HCT116 (cell line): ENCODE measurements around the gene ENOX1. TPM values are rescaled to one million over a fixed set of nuclear protein-coding genes. Genes with fewer than 3 reads are reported as not detected.

Experiments used
- ATAC-seq: fragments of 200-7000 bp; cut with Tn5 transposase; 2 replicates; pipeline ENCODE4 v1.9.1; 2020; ENCODE audit warnings: mild to moderate bottlenecking, moderate library complexity
- BruUV-seq: library from RNA; stranded (reverse); fragments of 400-500 nt; replicated peaks from 2 replicates; lab custom pipeline; 2021; lab: Mats Ljungman, UMichigan
- CTCF ChIA-PET: fragments of 300-600 bp; sonication (Branson Sonifier 250); formaldehyde crosslinking; loops from one replicate; lab custom pipeline; 2021; ENCODE audit warnings: antibody characterized with exemption; lab: Charles Lee
- POLR2A ChIA-PET: fragments of 300-600, 350-600 bp; sonication (Branson Sonifier 250); formaldehyde crosslinking; loops from one replicate; lab custom pipeline; 2021; ENCODE audit warnings: antibody characterized with exemption; lab: Charles Lee
- RAD21 ChIA-PET, 2 experiments: fragments of 300-600 bp; sonication (Branson Sonifier 250); formaldehyde crosslinking; loops; one replicate each; lab custom pipeline; 2023; ENCODE audit warnings: low total read pairs in 2 of 2; ENCODE audit not compliant: uncharacterized antibody in 2 of 2, unreplicated experiment in 2 of 2, low non-redundant PET in 1 of 2; lab: Charles Lee
- DNase-seq: peaks from one replicate; pipeline ENCODE4 v3.0.0-alpha.2; 2010; ENCODE audit warnings: low read depth, low spot score
- H2AFZ ChIP-seq: fragments of 200-600 bp; shearing (Covaris generic), sonication (generic); 2 replicates; pipeline ENCODE4 v1.6.1; 2017; ENCODE audit warnings: low read depth, mixed run types, mixed read lengths, antibody characterized with exemption, low read length; ENCODE audit not compliant: poor library complexity, severe bottlenecking
- H3K27ac ChIP-seq: 2 replicates; pipeline ENCODE4 v1.5.1; 2012; ENCODE audit warnings: low read depth, low read length
- H3K27me3 ChIP-seq: fragments of 200-600 bp; sonication (generic); 2 replicates; pipeline ENCODE4 v1.6.1; 2016; ENCODE audit warnings: mixed run types, low read length, mixed read lengths; ENCODE audit not compliant: insufficient read depth
- H3K36me3 ChIP-seq, 2 experiments: fragments of 200-500 bp in 1 of 2; fragments of 200-600 bp in 1 of 2; sonication (Bioruptor generic) in 1 of 2; sonication (generic) in 1 of 2; 2 replicates each; pipeline versions ENCODE4 v1.5.1 to v1.6.1; 2014 to 2016; ENCODE audit warnings: low read length in 2 of 2, inconsistent platforms in 1 of 2, mixed read lengths in 1 of 2, mixed run types in 1 of 2; ENCODE audit not compliant: insufficient read depth in 2 of 2, control insufficient read depth in 1 of 2
- H3K4me1 ChIP-seq, 2 experiments: fragments of 200-600 bp in 1 of 2; sonication (generic) in 1 of 2; 2 replicates each; pipeline versions ENCODE4 v1.5.1 to v1.6.1; 2012 to 2017; ENCODE audit warnings: low read length in 2 of 2, inconsistent platforms in 1 of 2, mild to moderate bottlenecking in 1 of 2, mixed read lengths in 1 of 2, mixed run types in 1 of 2, moderate library complexity in 1 of 2; ENCODE audit not compliant: insufficient read depth in 2 of 2, control insufficient read depth in 1 of 2
- H3K4me2 ChIP-seq: fragments of 200-600 bp; sonication (generic); 2 replicates; pipeline ENCODE4 v1.6.1; 2017; ENCODE audit warnings: mixed run types, low read length, mixed read lengths
- H3K4me3 ChIP-seq, 2 experiments: fragments of 200-600 bp in 1 of 2; sonication (generic) in 1 of 2; replicated peaks in 1 of 2; 2 replicates each; pipeline ENCODE4 v1.5.1; 2011 to 2016; ENCODE audit warnings: low read length in 2 of 2, control low read depth in 1 of 2, low read depth in 1 of 2, mild to moderate bottlenecking in 1 of 2, mixed read lengths in 1 of 2, mixed run types in 1 of 2
- H3K79me2 ChIP-seq: fragments of 200-600 bp; sonication (generic); 2 replicates; pipeline ENCODE4 v1.6.1; 2017; ENCODE audit warnings: mild to moderate bottlenecking, mixed run types, low read length, moderate library complexity, mixed read lengths; ENCODE audit not compliant: insufficient read depth
- H3K9ac ChIP-seq: fragments of 200-600 bp; sonication (generic); 2 replicates; pipeline ENCODE4 v1.6.1; 2016; ENCODE audit warnings: low read length, mixed read lengths
- H3K9me2 ChIP-seq: fragments of 200-600 bp; sonication (generic), shearing (Covaris generic); 2 replicates; pipeline ENCODE4 v1.6.1; 2017; ENCODE audit warnings: mixed run types, mild to moderate bottlenecking, moderate library complexity; ENCODE audit not compliant: insufficient read depth
- H3K9me3 ChIP-seq, 2 experiments: fragments of 200-500 bp in 1 of 2; fragments of 200-600 bp in 1 of 2; sonication (Bioruptor generic) in 1 of 2; sonication (generic) in 1 of 2; 2 replicates each; pipeline ENCODE4 v1.6.1; 2014 to 2017; ENCODE audit warnings: low read length in 2 of 2, mixed read lengths in 2 of 2, inconsistent platforms in 1 of 2, low read depth in 1 of 2, mild to moderate bottlenecking in 1 of 2, mixed run types in 1 of 2, moderate library complexity in 1 of 2; ENCODE audit not compliant: control insufficient read depth in 1 of 2, insufficient read depth in 1 of 2
- H4K20me1 ChIP-seq: fragments of 200-600 bp; sonication (generic), shearing (Covaris generic); 2 replicates; pipeline ENCODE4 v1.6.1; 2017; ENCODE audit warnings: mixed run types, mild to moderate bottlenecking, moderate library complexity; ENCODE audit not compliant: insufficient read depth
- CTCF ChIP-seq, 3 experiments: fragments of 200-600 bp in 1 of 3; sonication (generic) in 1 of 3; IDR thresholded peaks in 2 of 3; conservative IDR thresholded peaks in 1 of 3; 2 replicates each; pipeline ENCODE4 v1.5.1; 2012 to 2017; ENCODE audit warnings: low read depth in 2 of 3, low read length in 2 of 3, antibody characterized with exemption in 1 of 3, borderline replicate concordance in 1 of 3, control low read depth in 1 of 3, mild to moderate bottlenecking in 1 of 3, mixed read lengths in 1 of 3, mixed run types in 1 of 3, moderate library complexity in 1 of 3; ENCODE audit not compliant: insufficient read depth in 1 of 3
- EGR1 ChIP-seq: IDR thresholded peaks from 2 replicates; pipeline ENCODE4 v1.6.1; 2012; ENCODE audit warnings: low read depth
- ELF1 ChIP-seq: IDR thresholded peaks from 2 replicates; pipeline ENCODE4 v1.6.1; 2012; ENCODE audit warnings: low read depth, borderline replicate concordance
- POLR2A ChIP-seq: IDR thresholded peaks from 2 replicates; pipeline ENCODE4 v1.7.0; 2011; ENCODE audit warnings: borderline replicate concordance; ENCODE audit not compliant: insufficient read depth, insufficient read length; ENCODE audit errors: extremely low read depth
- RAD21 ChIP-seq: IDR thresholded peaks from 2 replicates; pipeline ENCODE4 v1.6.1; 2012; ENCODE audit warnings: low read depth, mild to moderate bottlenecking
- SRF ChIP-seq: IDR thresholded peaks from 2 replicates; pipeline ENCODE4 v1.6.1; 2012; ENCODE audit warnings: low read depth
- YY1 ChIP-seq: IDR thresholded peaks from 2 replicates; pipeline ENCODE4 v1.6.1; 2011; ENCODE audit warnings: low read length, low read depth, moderate library complexity, mild to moderate bottlenecking; ENCODE audit not compliant: insufficient replicate concordance; ENCODE audit errors: extremely low read depth
- intact Hi-C: fragments of 100-400 bp; cut with micrococcal nuclease; formaldehyde crosslinking; loops from 2 replicates; pipeline ENCODE4 v1.10.0; 2022
- total RNA-seq: library from RNA; stranded (reverse); gene quantifications from one replicate; pipeline ENCODE4 v1.2.1, GENCODE V29; 2021; ENCODE audit not compliant: unreplicated experiment

ENOX1 gene
- total RNA-seq, 1 experiment from 2014 or later: 4.5 TPM

DNA sequence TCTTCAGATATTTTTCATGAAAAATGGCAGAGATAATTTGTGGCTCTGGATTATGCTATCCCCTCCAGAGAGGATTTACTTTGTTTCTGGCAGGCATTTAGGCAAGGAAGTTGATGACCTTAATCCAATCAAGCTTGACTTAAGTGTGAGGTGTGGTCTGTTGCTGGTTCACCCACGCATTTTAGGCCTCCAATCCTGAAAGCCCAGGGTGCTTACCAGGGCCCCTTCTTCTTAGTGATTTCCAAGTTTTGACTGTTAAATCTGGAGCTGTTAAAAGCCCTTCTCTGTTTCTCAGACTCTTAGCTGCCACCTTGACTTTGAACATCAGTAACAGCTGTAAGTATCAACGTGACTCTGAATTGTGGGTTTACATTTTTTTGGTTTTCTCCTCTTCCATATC, 601.5 kb downstream of the ENOX1 start:
- H4K20me1 ChIP-seq: no peaks in the 10 kb centered on the region
- no peak for TF ChIP-seq CTCF (IDR thresholded peaks at IDR 0.05 in 2 of 3, conservative IDR thresholded peaks at IDR 0.05 in 1 of 3; ENCODE audit: borderline replicate concordance in 1 of 3, insufficient read depth in 1 of 3, low read depth in 2 of 3, low read length in 2 of 3)

DNA sequence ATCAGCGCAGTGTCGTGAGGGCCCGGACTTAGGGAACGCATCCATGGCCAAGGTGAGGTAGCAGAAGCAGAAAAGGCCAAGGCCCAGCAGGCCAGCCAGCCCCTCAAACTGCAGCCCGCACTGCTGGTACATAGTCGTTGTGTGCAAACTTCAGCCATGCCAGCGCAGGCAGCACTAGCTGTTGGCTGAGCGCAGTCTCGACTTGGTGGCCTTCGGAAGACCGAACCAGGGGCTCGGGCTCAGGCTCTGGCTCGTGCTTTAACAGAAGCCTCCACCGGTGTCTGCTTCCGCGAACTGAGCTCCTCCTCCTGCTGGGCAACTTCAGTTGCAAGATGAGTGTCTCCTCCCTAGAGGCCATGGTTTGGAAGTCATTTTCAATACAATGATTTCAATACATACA, 605.9 kb downstream of the ENOX1 start:
- H3K79me2 ChIP-seq: no peaks in the 10 kb centered on the region
- no peak for TF ChIP-seq ELF1
- no peak for TF ChIP-seq EGR1
- TF ChIP-seq RAD21: no peak
- no peak for TF ChIP-seq POLR2A
- no peak for TF ChIP-seq SRF
- TF ChIP-seq YY1: no peak
- TF ChIP-seq, all 23 proteins: peak for 0
- no peaks in the 10 kb centered on the region for H3K4me1 ChIP-seq
- no peaks in the 10 kb centered on the region for H4K20me1 ChIP-seq
- H3K4me2 ChIP-seq: no peak overlapping the region
- no peaks in the 10 kb centered on the region for H3K36me3 ChIP-seq
- CTCF ChIA-PET: no interaction called here
- RAD21 ChIA-PET: no interaction called here
- intact Hi-C loops: no loop called here
- no peak overlapping the region for H3K9ac ChIP-seq
- ATAC-seq: no peak
- no peak overlapping the region for H2AFZ ChIP-seq
- no peaks in the 10 kb centered on the region for H3K9me3 ChIP-seq
- no TSS peak for BruUV-seq
- POLR2A ChIA-PET: no interaction called here
- no peak overlapping the region for H3K27ac ChIP-seq
- no peaks in the 10 kb centered on the region; the same call in 1 of the 2 replicates for H3K9me2 ChIP-seq
- no peaks in the 10 kb centered on the region for H3K27me3 ChIP-seq
- no peak for DNase-seq
- H3K4me3 ChIP-seq: no peak overlapping the region

More for the DNA sequence above, 601.5 kb downstream of the ENOX1 start:
- no peak overlapping the region for H3K9ac ChIP-seq
- no TSS peak for BruUV-seq
- H3K36me3 ChIP-seq: no peaks in the 10 kb centered on the region
- ChIA-PET POLR2A (no interaction called here), CTCF (no interaction called here), RAD21 (no interaction called here)
- no peak overlapping the region for H3K4me3 ChIP-seq
- no peaks in the 10 kb centered on the region; the same call in 1 of the 2 replicates for H3K9me2 ChIP-seq
- no peak overlapping the region for H3K27ac ChIP-seq
- H3K4me1 ChIP-seq: no peaks in the 10 kb centered on the region
- H3K79me2 ChIP-seq: no peaks in the 10 kb centered on the region
- intact Hi-C loops: no loop called here
- H3K27me3 ChIP-seq: no peaks in the 10 kb centered on the region
- no peaks in the 10 kb centered on the region for H3K9me3 ChIP-seq
- no peak overlapping the region for H3K4me2 ChIP-seq
- ATAC-seq (no peak), DNase-seq (no peak)
- no peak overlapping the region for H2AFZ ChIP-seq
